Body of pancreas (tissue), 4 donors: ENCODE results near the gene SEPHS1.

ENCODE experiments used
- POLR2A ChIP-seq, 3 donors: fragments of 450-650 bp; IDR thresholded peaks; one replicate each; pipeline ENCODE4 v1.6.1; 2016; ENCODE audit warnings: antibody characterized with exemption in 3 of 3, mild to moderate bottlenecking in 2 of 3
- TF ChIP-seq, protein P1 (sequence below), 7 experiments: fragments of 450-650 bp in 4 of 7; fragments of 200-600 bp in 3 of 7; sonication (generic) in 3 of 7; IDR thresholded peaks; one replicate each; pipeline ENCODE4 v1.5.1; 2016 to 2019; ENCODE audit warnings: antibody characterized with exemption in 7 of 7

GRCh38 chr10:13373644-13374043, 25.6 kb upstream of the SEPHS1 start:
- TF ChIP-seq, protein P1, sequence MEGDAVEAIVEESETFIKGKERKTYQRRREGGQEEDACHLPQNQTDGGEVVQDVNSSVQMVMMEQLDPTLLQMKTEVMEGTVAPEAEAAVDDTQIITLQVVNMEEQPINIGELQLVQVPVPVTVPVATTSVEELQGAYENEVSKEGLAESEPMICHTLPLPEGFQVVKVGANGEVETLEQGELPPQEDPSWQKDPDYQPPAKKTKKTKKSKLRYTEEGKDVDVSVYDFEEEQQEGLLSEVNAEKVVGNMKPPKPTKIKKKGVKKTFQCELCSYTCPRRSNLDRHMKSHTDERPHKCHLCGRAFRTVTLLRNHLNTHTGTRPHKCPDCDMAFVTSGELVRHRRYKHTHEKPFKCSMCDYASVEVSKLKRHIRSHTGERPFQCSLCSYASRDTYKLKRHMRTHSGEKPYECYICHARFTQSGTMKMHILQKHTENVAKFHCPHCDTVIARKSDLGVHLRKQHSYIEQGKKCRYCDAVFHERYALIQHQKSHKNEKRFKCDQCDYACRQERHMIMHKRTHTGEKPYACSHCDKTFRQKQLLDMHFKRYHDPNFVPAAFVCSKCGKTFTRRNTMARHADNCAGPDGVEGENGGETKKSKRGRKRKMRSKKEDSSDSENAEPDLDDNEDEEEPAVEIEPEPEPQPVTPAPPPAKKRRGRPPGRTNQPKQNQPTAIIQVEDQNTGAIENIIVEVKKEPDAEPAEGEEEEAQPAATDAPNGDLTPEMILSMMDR (IDR thresholded peaks at IDR 0.05), result no peak
- TF ChIP-seq POLR2A (IDR thresholded peaks at IDR 0.05), result no peak
